ENCODE measurements around the gene RCAN3. TPM values are rescaled to one million over a fixed set of nuclear protein-coding genes. Genes with fewer than 3 reads are reported as not detected.

The RCAN3 gene
- total and polyA plus RNA-seq, 10 of the 15 experiments (the other 5 are each of a cell fraction or from before 2014, with no cell fraction given): 0.02 to 0.46 (median 0.06) TPM; not detected in 3

- no peaks in the 10 kb centered on the region for H3K9me3 ChIP-seq (replicated peaks; ENCODE audit: control insufficient read depth, insufficient read depth, low read length)
- H3K27ac ChIP-seq (ENCODE audit: control insufficient read depth, insufficient read depth): no peak overlapping the region
- no peaks in the 10 kb centered on the region for H3K79me2 ChIP-seq (ENCODE audit: control insufficient read depth, insufficient read depth, low read length)
- CTCF ChIA-PET: interaction anchor here (1.0 to 6.3 kb wide), 9 partner anchors 11 to 326 kb away, joined by 3 to 57 read pairs (median 12); partner anchors contain the start of gene NIPAL3
- no peaks in the 10 kb centered on the region for H4K20me1 ChIP-seq (ENCODE audit: control insufficient read depth, insufficient read depth)
- RAD21 ChIA-PET (ENCODE audit: unreplicated experiment): interaction anchor here (1.2 to 2.4 kb wide), 3 partner anchors 110 to 326 kb away, joined by 3 to 9 read pairs (median 9); partner anchors contain the start of gene NIPAL3
- no TSS peak for BruUV-seq (replicated peaks)
- no peaks in the 10 kb centered on the region; a peak in 2 of 4 replicates for H3K27me3 ChIP-seq (replicated peaks in 1 of 2; ENCODE audit: control insufficient read depth in 2 of 2, insufficient read depth in 2 of 2, low read length in 1 of 2)
- DNase-seq (ENCODE audit: low read depth, low spot score): no peak
- H3K4me2 ChIP-seq (ENCODE audit: control insufficient read depth, insufficient read depth): no peak overlapping the region
- in situ Hi-C loops (cut with MboI) (no loop called here), intact Hi-C loops (cut with micrococcal nuclease; ENCODE audit: unreplicated experiment) (loop anchor here (5.0 kb wide), 2 partner anchors 108 to 328 kb away; partner anchors contain the start of gene NIPAL3)
- POLR2A ChIA-PET: interaction anchor here (0.6 kb wide), 1 partner anchor 1028 kb away, joined by 3 read pairs; no protein-coding TSS in a partner anchor
- SMC1A ChIA-PET (ENCODE audit: uncharacterized antibody, unreplicated experiment): interaction anchor here (0.7 to 2.0 kb wide), 7 partner anchors 10 to 375 kb away, joined by 3 to 11 read pairs (median 3); no protein-coding TSS in a partner anchor
- H2AFZ ChIP-seq (ENCODE audit: control insufficient read depth, low read depth, low read length): no peak overlapping the region
- ATAC-seq: no peak
- H3K4me3 ChIP-seq: no peak overlapping the region
- WGBS (ENCODE audit: insufficient coverage, insufficient replicate concordance, low lambda C conversion rate, missing lambda C conversion rate): 62% methylated on average over 6 of the region's 6 CpGs
- H3K9ac ChIP-seq (ENCODE audit: control insufficient read depth, insufficient read depth, low read length): no peak overlapping the region
- no peaks in the 10 kb centered on the region for H3K36me3 ChIP-seq (ENCODE audit: control insufficient read depth in 2 of 2, insufficient read depth in 2 of 2, low read length in 1 of 2)
- TF ChIP-seq, protein P1, sequence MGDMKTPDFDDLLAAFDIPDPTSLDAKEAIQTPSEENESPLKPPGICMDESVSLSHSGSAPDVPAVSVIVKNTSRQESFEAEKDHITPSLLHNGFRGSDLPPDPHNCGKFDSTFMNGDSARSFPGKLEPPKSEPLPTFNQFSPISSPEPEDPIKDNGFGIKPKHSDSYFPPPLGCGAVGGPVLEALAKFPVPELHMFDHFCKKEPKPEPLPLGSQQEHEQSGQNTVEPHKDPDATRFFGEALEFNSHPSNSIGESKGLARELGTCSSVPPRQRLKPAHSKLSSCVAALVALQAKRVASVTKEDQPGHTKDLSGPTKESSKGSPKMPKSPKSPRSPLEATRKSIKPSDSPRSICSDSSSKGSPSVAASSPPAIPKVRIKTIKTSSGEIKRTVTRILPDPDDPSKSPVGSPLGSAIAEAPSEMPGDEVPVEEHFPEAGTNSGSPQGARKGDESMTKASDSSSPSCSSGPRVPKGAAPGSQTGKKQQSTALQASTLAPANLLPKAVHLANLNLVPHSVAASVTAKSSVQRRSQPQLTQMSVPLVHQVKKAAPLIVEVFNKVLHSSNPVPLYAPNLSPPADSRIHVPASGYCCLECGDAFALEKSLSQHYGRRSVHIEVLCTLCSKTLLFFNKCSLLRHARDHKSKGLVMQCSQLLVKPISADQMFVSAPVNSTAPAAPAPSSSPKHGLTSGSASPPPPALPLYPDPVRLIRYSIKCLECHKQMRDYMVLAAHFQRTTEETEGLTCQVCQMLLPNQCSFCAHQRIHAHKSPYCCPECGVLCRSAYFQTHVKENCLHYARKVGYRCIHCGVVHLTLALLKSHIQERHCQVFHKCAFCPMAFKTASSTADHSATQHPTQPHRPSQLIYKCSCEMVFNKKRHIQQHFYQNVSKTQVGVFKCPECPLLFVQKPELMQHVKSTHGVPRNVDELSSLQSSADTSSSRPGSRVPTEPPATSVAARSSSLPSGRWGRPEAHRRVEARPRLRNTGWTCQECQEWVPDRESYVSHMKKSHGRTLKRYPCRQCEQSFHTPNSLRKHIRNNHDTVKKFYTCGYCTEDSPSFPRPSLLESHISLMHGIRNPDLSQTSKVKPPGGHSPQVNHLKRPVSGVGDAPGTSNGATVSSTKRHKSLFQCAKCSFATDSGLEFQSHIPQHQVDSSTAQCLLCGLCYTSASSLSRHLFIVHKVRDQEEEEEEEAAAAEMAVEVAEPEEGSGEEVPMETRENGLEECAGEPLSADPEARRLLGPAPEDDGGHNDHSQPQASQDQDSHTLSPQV (IDR thresholded peaks at IDR 0.05): no peak
- TF ChIP-seq IRF4 (IDR thresholded peaks at IDR 0.05; ENCODE audit: low read depth, low read length): no peak
- no peak for TF ChIP-seq ELK1 (IDR thresholded peaks at IDR 0.05; ENCODE audit: low read depth, low read length)
- TF ChIP-seq ZZZ3 (IDR thresholded peaks at IDR 0.05; ENCODE audit: control insufficient read depth, insufficient read length, low read depth): no peak
- no peak for TF ChIP-seq HDAC2 (IDR thresholded peaks at IDR 0.05)
- TF ChIP-seq TCF3 (IDR thresholded peaks at IDR 0.05; ENCODE audit: borderline replicate concordance, insufficient read depth, low read depth, low read length): no peak
- TF ChIP-seq MEF2B (IDR thresholded peaks at IDR 0.05; ENCODE audit: partially characterized antibody, poor library complexity, severe bottlenecking): no peak
- no peak for TF ChIP-seq ASH2L (IDR thresholded peaks at IDR 0.05; ENCODE audit: borderline replicate concordance, low read depth)
- no peak for TF ChIP-seq BHLHE40 (IDR thresholded peaks at IDR 0.05; ENCODE audit: borderline replicate concordance in 1 of 2, low read depth in 2 of 2, low read length in 1 of 2)
- no peak for TF ChIP-seq NRF1 (conservative IDR thresholded peaks at IDR 0.05; ENCODE audit: low read depth, low read length)
- TF ChIP-seq REST (IDR thresholded peaks at IDR 0.05; ENCODE audit: low read depth, low read length): no peak
- no peak for FAIRE-seq
- H3K4me1 ChIP-seq (ENCODE audit: control insufficient read depth, insufficient read depth, low read length): no peaks in the 10 kb centered on the region
These were observed 23.0 kb downstream of the RCAN3 start for GRCh38 chr1:24525606-24526005.

Measured in GM12878 (cell line).